ENCODE measurements around the gene BRCA2. TPM values are rescaled to one million over a fixed set of nuclear protein-coding genes. Genes with fewer than 3 reads are reported as not detected.

Gene BRCA2
- total RNA-seq: 1 to 10 TPM; 7.2 to 8.6 (median 8.4) TPM

DNA sequence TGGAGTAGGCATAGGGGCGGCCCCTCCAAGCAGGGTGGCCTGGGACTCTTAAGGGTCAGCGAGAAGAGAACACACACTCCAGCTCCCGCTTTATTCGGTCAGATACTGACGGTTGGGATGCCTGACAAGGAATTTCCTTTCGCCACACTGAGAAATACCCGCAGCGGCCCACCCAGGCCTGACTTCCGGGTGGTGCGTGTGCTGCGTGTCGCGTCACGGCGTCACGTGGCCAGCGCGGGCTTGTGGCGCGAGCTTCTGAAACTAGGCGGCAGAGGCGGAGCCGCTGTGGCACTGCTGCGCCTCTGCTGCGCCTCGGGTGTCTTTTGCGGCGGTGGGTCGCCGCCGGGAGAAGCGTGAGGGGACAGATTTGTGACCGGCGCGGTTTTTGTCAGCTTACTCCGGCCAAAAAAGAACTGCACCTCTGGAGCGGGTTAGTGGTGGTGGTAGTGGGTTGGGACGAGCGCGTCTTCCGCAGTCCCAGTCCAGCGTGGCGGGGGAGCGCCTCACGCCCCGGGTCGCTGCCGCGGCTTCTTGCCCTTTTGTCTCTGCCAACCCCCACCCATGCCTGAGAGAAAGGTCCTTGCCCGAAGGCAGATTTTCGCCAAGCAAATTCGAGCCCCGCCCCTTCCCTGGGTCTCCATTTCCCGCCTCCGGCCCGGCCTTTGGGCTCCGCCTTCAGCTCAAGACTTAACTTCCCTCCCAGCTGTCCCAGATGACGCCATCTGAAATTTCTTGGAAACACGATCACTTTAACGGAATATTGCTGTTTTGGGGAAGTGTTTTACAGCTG lies at the start of gene BRCA2, which contains the start of gene ZAR1L:
Gene BRCA2 (plus strand): TSS at position 271 of the 790 bp plus-strand sequence. CDS start 953 bp downstream, outside the sequence.
Gene ZAR1L (minus strand): TSS at position 126 of the 790 bp plus-strand sequence. CDS start 3,438 bp downstream, outside the sequence.
- DNase-seq (peak; percentile 83), ATAC-seq (peak; percentile 99)
- Mint-ChIP-seq H3K4me3 (peak within 1 kb of the TSS; percentile 91), H3K36me3 (ENCODE audit: insufficient read depth) (no peaks in the 10 kb centered on the region), H3K27me3 (ENCODE audit: low read depth) (no peaks in the 10 kb centered on the region), H3K4me1 (ENCODE audit: low read depth) (peaks cover 14% of the 10 kb centered on the region), H3K9me3 (no peaks in the 10 kb centered on the region)

DNA sequence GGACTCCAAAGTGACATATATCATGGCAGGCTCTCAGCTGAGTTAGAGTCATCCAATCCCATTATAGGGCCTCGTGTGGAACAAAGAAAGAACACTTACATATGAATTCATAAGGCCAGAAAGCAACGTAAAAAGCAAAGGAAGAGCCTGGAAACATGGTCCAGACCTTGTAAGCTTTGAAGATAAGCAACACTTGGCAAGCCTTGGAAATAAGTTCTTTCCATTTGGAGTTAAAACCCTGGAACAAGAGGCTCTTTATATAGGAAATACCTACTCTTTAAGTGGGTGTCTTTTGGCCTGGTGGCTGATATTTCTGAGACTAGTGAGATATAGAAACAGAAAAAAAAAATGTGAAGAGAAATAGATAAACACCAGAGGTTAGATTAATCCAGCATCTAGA lies 49.6 kb upstream of the BRCA2 start:
- DNase-seq (no peak), ATAC-seq (no peak)
- no peaks in the 10 kb centered on the region for H3K4me1 Mint-ChIP-seq (ENCODE audit: low read depth)
- H3K9me3 Mint-ChIP-seq: no peaks in the 10 kb centered on the region
- H3K27me3 Mint-ChIP-seq (ENCODE audit: low read depth): no peaks in the 10 kb centered on the region
- no peaks in the 10 kb centered on the region for H3K36me3 Mint-ChIP-seq (ENCODE audit: insufficient read depth)
- H3K4me3 Mint-ChIP-seq: no peak overlapping the region

- Mint-ChIP-seq H3K4me3 (no peak overlapping the region), H3K9me3 (no peaks in the 10 kb centered on the region), H3K27me3 (ENCODE audit: low read depth) (no peaks in the 10 kb centered on the region), H3K36me3 (ENCODE audit: insufficient read depth) (no peaks in the 10 kb centered on the region), H3K4me1 (ENCODE audit: low read depth) (no peaks in the 10 kb centered on the region)
- ATAC-seq (no peak), DNase-seq (no peak)
Observed at GRCh38 chr13:32266130-32266529, 49.2 kb upstream of the BRCA2 start.

- peaks cover 5% of the 10 kb centered on the region for H3K4me1 Mint-ChIP-seq (ENCODE audit: low read depth)
- DNase-seq (peak; percentile 48), ATAC-seq (peak; percentile 59 to 69)
- no peak overlapping the region for H3K4me3 Mint-ChIP-seq
- H3K9me3 Mint-ChIP-seq: no peaks in the 10 kb centered on the region
- H3K27me3 Mint-ChIP-seq (ENCODE audit: low read depth): no peaks in the 10 kb centered on the region
- H3K36me3 Mint-ChIP-seq (ENCODE audit: insufficient read depth): peaks cover 5% of the 10 kb centered on the region
Observed at GRCh38 chr13:32267836-32268439, 47.4 kb upstream of the BRCA2 start.

DNA sequence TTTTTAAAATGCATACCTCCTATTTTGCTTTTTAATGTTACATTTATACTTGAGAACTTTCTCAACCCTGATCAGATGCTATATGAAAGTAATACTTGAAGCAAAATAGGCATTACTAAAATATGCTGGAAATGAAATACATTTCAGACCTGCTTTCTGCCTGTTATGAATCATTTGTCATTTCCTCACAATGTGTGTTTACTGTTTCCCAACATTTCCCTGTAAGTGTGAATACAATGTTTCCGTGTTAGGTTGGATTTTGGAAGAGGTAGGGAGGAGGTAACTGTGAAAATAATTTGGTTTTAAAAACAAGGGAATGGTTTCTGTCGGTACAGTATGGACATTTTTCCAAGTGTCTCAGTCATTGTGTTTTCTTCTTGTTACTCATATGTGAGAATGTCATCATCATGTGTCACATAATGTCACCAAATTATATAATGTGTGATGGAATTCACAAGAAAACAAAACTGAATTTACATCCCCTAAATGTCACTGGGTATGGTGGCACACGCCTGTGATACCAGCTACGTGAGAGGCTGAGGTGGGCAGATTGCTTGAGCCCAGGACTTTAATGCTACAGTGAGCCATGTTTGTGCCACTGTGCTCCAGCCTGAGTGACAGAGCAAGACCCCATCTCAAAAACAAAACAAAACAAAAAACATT lies 43.2 kb upstream of the BRCA2 start:
- DNase-seq (no peak), ATAC-seq (peak; percentile 46 to 69)
- no peaks in the 10 kb centered on the region for H3K9me3 Mint-ChIP-seq
- no peak overlapping the region for H3K4me3 Mint-ChIP-seq
- peaks cover 2% of the 10 kb centered on the region for H3K27me3 Mint-ChIP-seq (ENCODE audit: low read depth)
- peaks cover 5% of the 10 kb centered on the region for H3K36me3 Mint-ChIP-seq (ENCODE audit: insufficient read depth)
- H3K4me1 Mint-ChIP-seq (ENCODE audit: low read depth): peaks cover 5% of the 10 kb centered on the region

DNA sequence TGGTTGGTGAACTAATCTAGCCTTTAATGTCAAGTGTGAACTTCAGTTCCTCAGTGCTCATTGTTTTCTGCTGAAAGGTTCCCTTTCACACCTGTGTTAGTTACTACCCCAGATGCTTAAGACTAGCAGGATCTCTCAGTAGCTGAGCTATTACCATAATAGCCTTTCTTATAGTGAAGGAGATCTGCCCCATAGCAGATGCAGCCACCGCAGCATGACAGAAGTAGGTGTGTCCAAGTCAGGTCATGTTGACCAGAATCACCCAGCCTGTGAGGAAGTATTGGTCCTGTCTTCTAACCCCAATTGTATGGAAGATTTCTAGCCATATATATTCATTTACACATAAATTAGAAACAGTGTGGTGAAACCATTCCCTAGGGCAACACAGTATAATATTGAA lies 37.5 kb upstream of the BRCA2 start:
- DNase-seq: no peak
- no peak for ATAC-seq
- no peak overlapping the region for H3K4me3 Mint-ChIP-seq
- H3K27me3 Mint-ChIP-seq (ENCODE audit: low read depth): peaks cover 3% of the 10 kb centered on the region
- H3K9me3 Mint-ChIP-seq: no peaks in the 10 kb centered on the region
- no peaks in the 10 kb centered on the region for H3K36me3 Mint-ChIP-seq (ENCODE audit: insufficient read depth)
- H3K4me1 Mint-ChIP-seq (ENCODE audit: low read depth): no peaks in the 10 kb centered on the region

DNA sequence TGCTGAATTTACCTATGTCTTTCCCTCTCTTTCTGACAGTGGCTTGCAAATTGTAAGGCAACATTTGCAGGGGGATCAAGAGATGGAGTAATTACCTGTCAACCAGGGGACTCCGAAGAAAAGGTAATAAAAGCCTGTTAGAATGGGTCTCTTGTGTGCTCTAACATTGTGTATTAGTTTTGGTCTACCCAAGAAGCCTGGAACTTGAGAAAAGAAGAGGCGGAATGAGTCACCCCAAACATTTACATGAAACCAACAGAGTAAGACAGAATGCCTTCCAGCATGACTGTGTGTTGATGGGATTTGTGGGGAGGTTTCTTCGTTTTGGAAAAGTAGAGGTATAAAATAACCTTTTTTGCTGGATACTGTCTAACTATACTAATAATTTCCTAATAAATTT lies 36.9 kb upstream of the BRCA2 start:
- peak; percentile 54 to 69 for ATAC-seq
- H3K36me3 Mint-ChIP-seq (ENCODE audit: insufficient read depth): no peaks in the 10 kb centered on the region
- peaks cover 3% of the 10 kb centered on the region for H3K27me3 Mint-ChIP-seq (ENCODE audit: low read depth)
- H3K4me1 Mint-ChIP-seq (ENCODE audit: low read depth): no peaks in the 10 kb centered on the region
- no peaks in the 10 kb centered on the region for H3K9me3 Mint-ChIP-seq
- no peak overlapping the region for H3K4me3 Mint-ChIP-seq
- no peak for DNase-seq

GRCh38 chr13:32281096-32281495 lies 34.2 kb upstream of the BRCA2 start:
- no peak for DNase-seq
- ATAC-seq: no peak
- Mint-ChIP-seq H3K4me3 (no peak overlapping the region), H3K27me3 (ENCODE audit: low read depth) (peaks cover 1% of the 10 kb centered on the region), H3K36me3 (ENCODE audit: insufficient read depth) (no peaks in the 10 kb centered on the region), H3K4me1 (ENCODE audit: low read depth) (no peaks in the 10 kb centered on the region), H3K9me3 (no peaks in the 10 kb centered on the region)

GRCh38 chr13:32282096-32282711 lies 33.1 kb upstream of the BRCA2 start:
- no peaks in the 10 kb centered on the region for H3K9me3 Mint-ChIP-seq
- no peak for ATAC-seq
- peaks cover 1% of the 10 kb centered on the region for H3K27me3 Mint-ChIP-seq (ENCODE audit: low read depth)
- H3K4me1 Mint-ChIP-seq (ENCODE audit: low read depth): no peaks in the 10 kb centered on the region
- no peaks in the 10 kb centered on the region for H3K36me3 Mint-ChIP-seq (ENCODE audit: insufficient read depth)
- no peak overlapping the region for H3K4me3 Mint-ChIP-seq
- DNase-seq: no peak

GRCh38 chr13:32284927-32285632 lies 30.2 kb upstream of the BRCA2 start:
- Mint-ChIP-seq H3K4me3 (no peak overlapping the region), H3K27me3 (ENCODE audit: low read depth) (peaks cover 1% of the 10 kb centered on the region), H3K9me3 (no peaks in the 10 kb centered on the region), H3K36me3 (ENCODE audit: insufficient read depth) (no peaks in the 10 kb centered on the region), H3K4me1 (ENCODE audit: low read depth) (no peaks in the 10 kb centered on the region)
- no peak for DNase-seq
- no peak for ATAC-seq

DNA sequence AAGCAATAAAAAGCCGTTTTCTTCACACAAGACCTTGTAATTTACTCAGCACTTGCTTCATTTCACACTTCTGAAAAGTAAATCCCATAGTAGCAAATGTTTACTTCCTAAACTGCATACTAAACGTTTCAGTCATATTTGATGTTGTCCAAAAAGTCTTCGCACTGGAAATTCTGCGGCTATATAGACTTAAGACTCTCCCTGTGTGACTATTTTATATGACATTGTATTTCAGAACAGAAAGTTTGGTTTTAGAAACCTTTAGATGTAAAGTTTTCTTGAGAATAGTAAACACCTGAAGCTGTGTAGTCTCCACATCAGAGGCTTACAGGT lies 29.7 kb upstream of the BRCA2 start:
- Mint-ChIP-seq H3K9me3 (no peaks in the 10 kb centered on the region), H3K4me3 (no peak overlapping the region), H3K4me1 (ENCODE audit: low read depth) (no peaks in the 10 kb centered on the region), H3K27me3 (ENCODE audit: low read depth) (peaks cover 1% of the 10 kb centered on the region), H3K36me3 (ENCODE audit: insufficient read depth) (peaks cover 2% of the 10 kb centered on the region)
- ATAC-seq (no peak), DNase-seq (no peak)

DNA sequence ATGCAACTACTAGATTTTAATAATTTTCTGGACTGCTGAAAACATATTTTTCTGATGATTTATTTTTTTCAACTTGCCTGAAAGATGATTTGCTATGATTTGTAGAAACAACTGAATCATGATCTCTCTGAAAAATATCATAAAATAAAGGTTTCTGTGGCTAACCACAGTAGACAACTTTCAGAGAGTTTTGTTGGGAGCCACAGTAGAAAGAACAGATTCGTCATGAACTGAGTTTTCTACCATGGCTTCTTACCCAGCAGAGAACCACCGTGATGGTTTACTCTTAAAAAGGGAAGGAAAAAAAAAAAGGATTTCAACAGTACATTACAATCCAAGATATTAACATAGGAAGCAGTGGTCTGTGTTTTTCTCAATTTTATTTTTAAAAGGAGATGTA lies 18.1 kb upstream of the BRCA2 start:
- Mint-ChIP-seq H3K4me1 (ENCODE audit: low read depth) (peaks cover 3% of the 10 kb centered on the region), H3K27me3 (ENCODE audit: low read depth) (peaks cover 11% of the 10 kb centered on the region), H3K36me3 (ENCODE audit: insufficient read depth) (no peaks in the 10 kb centered on the region), H3K9me3 (no peaks in the 10 kb centered on the region), H3K4me3 (no peak overlapping the region)
- ATAC-seq (peak; percentile 66 to 71), DNase-seq (no peak)

- H3K36me3 Mint-ChIP-seq (ENCODE audit: insufficient read depth): no peaks in the 10 kb centered on the region
- no peak for ATAC-seq
- no peak overlapping the region for H3K4me3 Mint-ChIP-seq
- H3K4me1 Mint-ChIP-seq (ENCODE audit: low read depth): peaks cover 3% of the 10 kb centered on the region
- no peak for DNase-seq
- no peaks in the 10 kb centered on the region for H3K9me3 Mint-ChIP-seq
- H3K27me3 Mint-ChIP-seq (ENCODE audit: low read depth): peaks cover 11% of the 10 kb centered on the region
Observed at GRCh38 chr13:32298695-32299094, 16.6 kb upstream of the BRCA2 start.

GRCh38 chr13:32299893-32300292 lies 15.4 kb upstream of the BRCA2 start:
- no peaks in the 10 kb centered on the region for H3K9me3 Mint-ChIP-seq
- ATAC-seq: peak in 1 of 2 donors; percentile 36
- H3K4me3 Mint-ChIP-seq: no peak overlapping the region
- H3K4me1 Mint-ChIP-seq (ENCODE audit: low read depth): peaks cover 3% of the 10 kb centered on the region
- peaks cover 9% of the 10 kb centered on the region for H3K27me3 Mint-ChIP-seq (ENCODE audit: low read depth)
- H3K36me3 Mint-ChIP-seq (ENCODE audit: insufficient read depth): no peaks in the 10 kb centered on the region
- no peak for DNase-seq

Data from activated T-cell treated with anti-CD3 and anti-CD28 coated beads, Interleukin-2, amount 50 U/mL, for 4 hours (primary cell).